Gastroesophageal sphincter (tissue), 3 donors: ENCODE measurements around the gene KL.

Experiments used
- POLR2A ChIP-seq, 2 donors: fragments of 450-650 bp; IDR thresholded peaks; one replicate each; pipeline ENCODE4 v1.6.1; 2017; ENCODE audit warnings: antibody characterized with exemption in 2 of 2, mild to moderate bottlenecking in 2 of 2, moderate library complexity in 1 of 2
- POLR2AphosphoS5 ChIP-seq: sonication (generic); formaldehyde crosslinking; IDR thresholded peaks from one replicate; pipeline ENCODE4 v1.6.1; 2017; ENCODE audit warnings: antibody characterized with exemption
- TF ChIP-seq, protein P1 (sequence below), 4 experiments: fragments of 200-600 bp in 2 of 4; fragments of 450-650 bp in 2 of 4; sonication (generic) in 1 of 4; IDR thresholded peaks; one replicate each; pipeline ENCODE4 v1.5.1; 2017 to 2019; ENCODE audit warnings: antibody characterized with exemption in 4 of 4, mild to moderate bottlenecking in 2 of 4, moderate library complexity in 2 of 4

DNA sequence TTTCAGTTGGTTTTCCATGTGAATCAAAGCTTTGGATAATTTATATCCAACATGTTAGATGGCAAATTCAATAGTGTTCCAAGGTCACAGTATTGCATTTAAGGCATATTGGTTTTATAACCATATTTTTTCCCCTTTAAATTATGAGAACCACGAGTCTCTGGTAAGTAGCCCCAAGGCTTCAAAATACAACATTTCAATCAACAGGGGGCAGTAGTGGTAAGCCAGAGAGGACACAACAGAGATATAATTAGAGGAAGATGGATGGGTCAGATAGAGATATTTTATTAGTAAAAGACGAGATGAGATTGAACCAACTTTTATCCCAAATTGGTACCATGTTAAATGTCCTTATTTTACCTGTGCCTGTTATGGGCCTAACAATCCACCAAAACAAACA is 53.1 kb downstream of the KL start:
- TF ChIP-seq POLR2A (IDR thresholded peaks at IDR 0.05) = no peak
- TF ChIP-seq, protein P1, sequence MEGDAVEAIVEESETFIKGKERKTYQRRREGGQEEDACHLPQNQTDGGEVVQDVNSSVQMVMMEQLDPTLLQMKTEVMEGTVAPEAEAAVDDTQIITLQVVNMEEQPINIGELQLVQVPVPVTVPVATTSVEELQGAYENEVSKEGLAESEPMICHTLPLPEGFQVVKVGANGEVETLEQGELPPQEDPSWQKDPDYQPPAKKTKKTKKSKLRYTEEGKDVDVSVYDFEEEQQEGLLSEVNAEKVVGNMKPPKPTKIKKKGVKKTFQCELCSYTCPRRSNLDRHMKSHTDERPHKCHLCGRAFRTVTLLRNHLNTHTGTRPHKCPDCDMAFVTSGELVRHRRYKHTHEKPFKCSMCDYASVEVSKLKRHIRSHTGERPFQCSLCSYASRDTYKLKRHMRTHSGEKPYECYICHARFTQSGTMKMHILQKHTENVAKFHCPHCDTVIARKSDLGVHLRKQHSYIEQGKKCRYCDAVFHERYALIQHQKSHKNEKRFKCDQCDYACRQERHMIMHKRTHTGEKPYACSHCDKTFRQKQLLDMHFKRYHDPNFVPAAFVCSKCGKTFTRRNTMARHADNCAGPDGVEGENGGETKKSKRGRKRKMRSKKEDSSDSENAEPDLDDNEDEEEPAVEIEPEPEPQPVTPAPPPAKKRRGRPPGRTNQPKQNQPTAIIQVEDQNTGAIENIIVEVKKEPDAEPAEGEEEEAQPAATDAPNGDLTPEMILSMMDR (IDR thresholded peaks at IDR 0.05) = peak in 1 of 4 experiments; percentile 15
- no peak for TF ChIP-seq POLR2AphosphoS5
